GM12874 (cell line): ENCODE measurements around the gene MCM9.

ENCODE experiments used
- CTCF ChIP-seq: IDR thresholded peaks from 2 replicates; pipeline ENCODE4 v1.5.1; 2011; ENCODE audit warnings: low read depth, mild to moderate bottlenecking, control low read depth, low read length, moderate library complexity; ENCODE audit not compliant: insufficient read depth

The MCM9 gene

GRCh38 chr6:118913161-118913560 lies 21.8 kb downstream of the MCM9 start:
- TF ChIP-seq CTCF, result no peak

- TF ChIP-seq CTCF, result no peak
These were observed 22.3 kb downstream of the MCM9 start for GRCh38 chr6:118912646-118913045.

- TF ChIP-seq CTCF, result no peak
These were observed 26.5 kb downstream of the MCM9 start for GRCh38 chr6:118908441-118908840.

GRCh38 chr6:118905851-118906250 lies 29.1 kb downstream of the MCM9 start:
- no peak for TF ChIP-seq CTCF

GRCh38 chr6:118905084-118905483 lies 29.9 kb downstream of the MCM9 start:
- no peak for TF ChIP-seq CTCF

- TF ChIP-seq CTCF, result no peak
These were observed 31.3 kb downstream of the MCM9 start for GRCh38 chr6:118903691-118904090.

GRCh38 chr6:118903138-118903537 lies 31.8 kb downstream of the MCM9 start:
- TF ChIP-seq CTCF, result no peak

GRCh38 chr6:118902726-118903125 lies 32.2 kb downstream of the MCM9 start:
- TF ChIP-seq CTCF, result no peak
